ENCODE data around the gene PTPRD.

GRCh38 chr9:8430945-8431344, 2181.9 kb downstream of the PTPRD start:
- TF ChIP-seq CTCF (conservative IDR thresholded peaks at IDR 0.05; ENCODE audit: low read depth, low read length) = no peak
- TF ChIP-seq EZH2 (IDR thresholded peaks at IDR 0.05; ENCODE audit: borderline replicate concordance, low read depth, low read length, poor library complexity, severe bottlenecking) = no peak
